ENCODE measurements around the gene CCDC66.

- no peak for TF ChIP-seq ARNTL (CRISPR knock-in tag; IDR thresholded peaks at IDR 0.05; ENCODE audit: borderline replicate concordance, low read depth)
- TF ChIP-seq PPARA (CRISPR knock-in tag; IDR thresholded peaks at IDR 0.05; ENCODE audit: borderline replicate concordance): no peak
- no peak for TF ChIP-seq ZNF70 (CRISPR knock-in tag; IDR thresholded peaks at IDR 0.05)
These were observed 88.4 kb downstream of the CCDC66 start for GRCh38 chr3:56645407-56645806.

All from SK-N-SH treated with all-trans-retinoic acid at 6 μM for 48 hours (cell line).